Measurements from ENCODE around the gene PATJ.

PATJ gene

DNA sequence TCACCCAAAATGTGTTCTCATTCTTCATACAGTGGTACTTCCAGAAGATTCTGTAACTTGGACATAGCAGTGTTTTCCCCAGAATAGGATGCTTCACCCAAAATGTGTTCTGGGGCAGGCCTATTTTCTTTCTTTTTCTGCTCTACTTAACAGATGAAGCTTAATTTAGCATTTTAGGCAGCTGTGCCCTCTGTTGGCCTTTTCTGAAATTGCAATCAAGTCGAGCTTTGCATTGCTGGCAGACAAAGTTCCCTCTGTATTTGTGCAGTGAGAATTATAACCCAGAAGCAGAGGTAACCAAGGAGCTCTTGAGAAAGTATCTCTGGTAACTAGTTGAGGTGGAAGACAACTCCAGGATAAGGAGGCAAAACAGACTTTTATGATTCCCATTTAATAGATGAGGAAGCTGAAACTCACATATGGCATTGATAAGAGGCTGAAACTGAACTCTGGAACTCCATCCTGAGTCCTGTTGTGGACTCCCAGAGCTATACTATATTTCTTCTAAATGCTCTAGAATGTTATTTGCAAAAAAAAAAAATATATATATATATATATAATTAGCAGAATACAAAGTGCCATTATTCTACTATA is 402.1 kb downstream of the PATJ start:
- no peak overlapping the region for H3K4me3 ChIP-seq (ENCODE audit: low read depth, low read length)
- H3K27ac ChIP-seq (ENCODE audit: extremely low read depth, low read depth, low read length) = no peak overlapping the region
- H3K36me3 ChIP-seq (ENCODE audit: control insufficient read depth in 2 of 2, insufficient read depth in 1 of 2, low read length in 2 of 2) = peaks cover 0 to 6% of the 10 kb centered on the region in 2 experiments; a peak in 2 of 3 replicates
- no peaks in the 10 kb centered on the region for H3K4me1 ChIP-seq (ENCODE audit: control insufficient read depth, insufficient read depth, low read length)
- no peaks in the 10 kb centered on the region for H3K9me3 ChIP-seq (ENCODE audit: control insufficient read depth, insufficient read depth, low read depth, low read length)
- CTCF ChIA-PET = interaction anchor here (0.5 to 6.1 kb wide), 27 partner anchors 10 to 1992 kb away, joined by 3 to 51 read pairs (median 3); no protein-coding TSS in a partner anchor
- TF ChIP-seq SP7 (tag by site-specific recombination; IDR thresholded peaks at IDR 0.05) = no peak
- TF ChIP-seq ZNF654 (tag by site-specific recombination; IDR thresholded peaks at IDR 0.05; ENCODE audit: low read depth) = peak; percentile 33
- no peak for TF ChIP-seq ZNF114 (tag by site-specific recombination; IDR thresholded peaks at IDR 0.05)
- TF ChIP-seq ZNF19 (tag by site-specific recombination; IDR thresholded peaks at IDR 0.05; ENCODE audit: low read depth) = no peak
- POLR2A ChIA-PET = no interaction called here

DNA sequence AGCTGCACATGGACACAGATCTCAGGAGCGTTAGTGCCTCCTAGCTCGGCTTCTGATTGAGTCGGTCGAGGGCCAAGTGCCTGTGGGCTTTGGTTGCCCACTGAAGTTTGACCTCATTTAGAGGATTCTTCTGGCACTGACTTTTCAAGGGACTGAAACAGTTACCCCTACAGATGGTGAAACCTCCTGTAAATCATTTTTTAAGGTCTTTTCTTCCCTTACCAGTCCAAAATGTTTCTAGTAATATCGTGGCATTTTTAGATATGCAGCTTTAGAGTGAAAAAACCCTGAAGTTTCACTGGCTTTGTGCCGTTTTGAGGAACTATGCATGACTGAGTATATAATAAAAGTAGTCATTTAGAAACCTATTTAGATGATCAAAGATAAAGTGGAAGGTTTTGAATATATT is 417.7 kb downstream of the PATJ start:
- no peaks in the 10 kb centered on the region for H3K9me3 ChIP-seq (ENCODE audit: control insufficient read depth, insufficient read depth, low read depth, low read length)
- H3K4me1 ChIP-seq (ENCODE audit: control insufficient read depth, insufficient read depth, low read length) = no peaks in the 10 kb centered on the region
- no peak overlapping the region for H3K27ac ChIP-seq (ENCODE audit: extremely low read depth, low read depth, low read length)
- H3K4me3 ChIP-seq (ENCODE audit: low read depth, low read length) = no peak overlapping the region
- POLR2A ChIA-PET = interaction anchor here (0.7 kb wide), 1 partner anchor 109 kb away, joined by 4 read pairs; no protein-coding TSS in a partner anchor
- peaks cover 0 to 3% of the 10 kb centered on the region in 2 experiments for H3K36me3 ChIP-seq (ENCODE audit: control insufficient read depth in 2 of 2, insufficient read depth in 1 of 2, low read length in 2 of 2)
- TF ChIP-seq ZNF19 (tag by site-specific recombination; IDR thresholded peaks at IDR 0.05; ENCODE audit: low read depth) = no peak
- TF ChIP-seq ZNF768 (tag by site-specific recombination; IDR thresholded peaks at IDR 0.05) = no peak
- no peak for TF ChIP-seq ZFP37 (tag by site-specific recombination; IDR thresholded peaks at IDR 0.05)
- no peak for TF ChIP-seq BCL6B (tag by site-specific recombination; IDR thresholded peaks at IDR 0.05)
- TF ChIP-seq ZNF701 (tag by site-specific recombination; IDR thresholded peaks at IDR 0.05) = no peak
- TF ChIP-seq, protein P1, sequence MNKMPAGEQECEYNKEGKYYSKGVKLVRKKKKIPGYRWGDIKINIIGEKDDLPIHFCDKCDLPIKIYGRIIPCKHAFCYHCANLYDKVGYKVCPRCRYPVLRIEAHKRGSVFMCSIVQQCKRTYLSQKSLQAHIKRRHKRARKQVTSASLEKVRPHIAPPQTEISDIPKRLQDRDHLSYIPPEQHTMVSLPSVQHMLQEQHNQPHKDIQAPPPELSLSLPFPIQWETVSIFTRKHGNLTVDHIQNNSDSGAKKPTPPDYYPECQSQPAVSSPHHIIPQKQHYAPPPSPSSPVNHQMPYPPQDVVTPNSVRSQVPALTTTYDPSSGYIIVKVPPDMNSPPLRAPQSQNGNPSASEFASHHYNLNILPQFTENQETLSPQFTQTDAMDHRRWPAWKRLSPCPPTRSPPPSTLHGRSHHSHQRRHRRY (tag by site-specific recombination; IDR thresholded peaks at IDR 0.05) = no peak
- TF ChIP-seq PBX3 (CRISPR knock-in tag; IDR thresholded peaks at IDR 0.05) = no peak
- no peak for TF ChIP-seq ZBTB48 (tag by site-specific recombination; IDR thresholded peaks at IDR 0.05)
- TF ChIP-seq RBAK (tag by site-specific recombination; IDR thresholded peaks at IDR 0.05) = no peak
- TF ChIP-seq SCRT2 (tag by site-specific recombination; IDR thresholded peaks at IDR 0.05) = no peak
- no peak for TF ChIP-seq ZNF211 (tag by site-specific recombination; IDR thresholded peaks at IDR 0.05; ENCODE audit: low read depth)
- no peak for TF ChIP-seq ZNF202 (tag by site-specific recombination; IDR thresholded peaks at IDR 0.05; ENCODE audit: borderline replicate concordance)
- no peak for TF ChIP-seq GLIS1 (tag by site-specific recombination; IDR thresholded peaks at IDR 0.05)
- no peak for TF ChIP-seq ZNF239 (tag by site-specific recombination; IDR thresholded peaks at IDR 0.05)
- CTCF ChIA-PET = interaction anchor here (1.2 to 3.2 kb wide), 3 partner anchors 16 to 29 kb away, joined by 5 to 11 read pairs (median 6); no protein-coding TSS in a partner anchor

GRCh38 chr1:62161711-62162110 is 419.4 kb downstream of the PATJ start:
- ChIA-PET POLR2A (no interaction called here), CTCF (interaction anchor here (3.2 kb wide), 1 partner anchor 14 kb away, joined by 11 read pairs; no protein-coding TSS in a partner anchor)
- Histone ChIP-seq H3K4me1 (ENCODE audit: control insufficient read depth, insufficient read depth, low read length) (no peaks in the 10 kb centered on the region), H3K27ac (ENCODE audit: extremely low read depth, low read depth, low read length) (no peak overlapping the region), H3K9me3 (ENCODE audit: control insufficient read depth, insufficient read depth, low read depth, low read length) (no peaks in the 10 kb centered on the region), H3K36me3 (ENCODE audit: control insufficient read depth in 2 of 2, insufficient read depth in 1 of 2, low read length in 2 of 2) (peaks cover 0 to 3% of the 10 kb centered on the region in 2 experiments), H3K4me3 (ENCODE audit: low read depth, low read length) (no peak overlapping the region)
- TF ChIP-seq MYNN (tag by site-specific recombination; IDR thresholded peaks at IDR 0.05; ENCODE audit: borderline replicate concordance) = no peak
- TF ChIP-seq, protein P2, sequence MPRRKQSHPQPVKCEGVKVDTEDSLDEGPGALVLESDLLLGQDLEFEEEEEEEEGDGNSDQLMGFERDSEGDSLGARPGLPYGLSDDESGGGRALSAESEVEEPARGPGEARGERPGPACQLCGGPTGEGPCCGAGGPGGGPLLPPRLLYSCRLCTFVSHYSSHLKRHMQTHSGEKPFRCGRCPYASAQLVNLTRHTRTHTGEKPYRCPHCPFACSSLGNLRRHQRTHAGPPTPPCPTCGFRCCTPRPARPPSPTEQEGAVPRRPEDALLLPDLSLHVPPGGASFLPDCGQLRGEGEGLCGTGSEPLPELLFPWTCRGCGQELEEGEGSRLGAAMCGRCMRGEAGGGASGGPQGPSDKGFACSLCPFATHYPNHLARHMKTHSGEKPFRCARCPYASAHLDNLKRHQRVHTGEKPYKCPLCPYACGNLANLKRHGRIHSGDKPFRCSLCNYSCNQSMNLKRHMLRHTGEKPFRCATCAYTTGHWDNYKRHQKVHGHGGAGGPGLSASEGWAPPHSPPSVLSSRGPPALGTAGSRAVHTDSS (tag by site-specific recombination; IDR thresholded peaks at IDR 0.05) = no peak
- no peak for TF ChIP-seq ZNF830 (tag by site-specific recombination; IDR thresholded peaks at IDR 0.05; ENCODE audit: low read depth)
- no peak for TF ChIP-seq ZNF416 (tag by site-specific recombination; IDR thresholded peaks at IDR 0.05)
- TF ChIP-seq, protein P3, sequence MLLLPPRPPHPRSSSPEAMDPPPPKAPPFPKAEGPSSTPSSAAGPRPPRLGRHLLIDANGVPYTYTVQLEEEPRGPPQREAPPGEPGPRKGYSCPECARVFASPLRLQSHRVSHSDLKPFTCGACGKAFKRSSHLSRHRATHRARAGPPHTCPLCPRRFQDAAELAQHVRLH (tag by site-specific recombination; IDR thresholded peaks at IDR 0.05) = no peak
- TF ChIP-seq ZNF785 (tag by site-specific recombination; IDR thresholded peaks at IDR 0.05) = no peak
- no peak for TF ChIP-seq ZNF132 (tag by site-specific recombination; IDR thresholded peaks at IDR 0.05; ENCODE audit: borderline replicate concordance)
- no peak for TF ChIP-seq MEIS1 (CRISPR knock-in tag; IDR thresholded peaks at IDR 0.05; ENCODE audit: borderline replicate concordance)
- TF ChIP-seq ZFHX2 (tag by site-specific recombination; conservative IDR thresholded peaks at IDR 0.05) = no peak
- no peak for TF ChIP-seq HOXD13 (CRISPR knock-in tag; IDR thresholded peaks at IDR 0.05; ENCODE audit: borderline replicate concordance)
- TF ChIP-seq ZNF24 (tag by site-specific recombination; IDR thresholded peaks at IDR 0.05) = no peak
- TF ChIP-seq ZNF701 (tag by site-specific recombination; IDR thresholded peaks at IDR 0.05) = no peak
